Measurements from ENCODE around the gene NT5C2. TPM values are rescaled to one million over a fixed set of nuclear protein-coding genes. Genes with fewer than 3 reads are reported as not detected.
"Not testable (repeated sequence)": the region's sequence is repeated elsewhere in the genome, so short reads cannot be mapped to it uniquely, and the experiment has no call there.

Gene NT5C2
- total and polyA plus RNA-seq, 2 experiments from 2014 or later: 52.6 to 69.0 TPM

- in situ Hi-C loops (cut with MboI): no loop called here
- TF ChIP-seq EZH2 (IDR thresholded peaks at IDR 0.05; ENCODE audit: insufficient read depth, poor library complexity, severe bottlenecking) (no peak), EZH2phosphoT487 (IDR thresholded peaks at IDR 0.05; ENCODE audit: insufficient read depth, low read depth) (no peak)
- Histone ChIP-seq H3K9me2 (ENCODE audit: insufficient read depth) (no peaks in the 10 kb centered on the region), H4K20me1 (ENCODE audit: insufficient read depth) (no peaks in the 10 kb centered on the region), H3K4me2 (ENCODE audit: unreplicated experiment) (no peak overlapping the region), H3K4me3 (no peak overlapping the region), H3K79me2 (ENCODE audit: insufficient read depth) (peaks cover 77% of the 10 kb centered on the region), H3K9me3 (ENCODE audit: low read depth) (no peaks in the 10 kb centered on the region), H3K27ac (no peak overlapping the region), H3K9ac (no peak overlapping the region), H3K27me3 (replicated peaks; ENCODE audit: insufficient read depth) (no peaks in the 10 kb centered on the region), H3F3A (ENCODE audit: insufficient read depth) (peaks cover 19% of the 10 kb centered on the region), H3K4me1 (ENCODE audit: insufficient read depth) (peaks cover 17% of the 10 kb centered on the region), H2AFZ (no peak overlapping the region), H3K36me3 (ENCODE audit: low read depth) (peaks cover 43% of the 10 kb centered on the region)
- WGBS, 2 experiments (ENCODE audit: low coverage in 1 of 2, low lambda C conversion rate in 2 of 2, missing lambda C conversion rate in 2 of 2): 60 to 65% methylated on average over 1 of the region's 1 CpG
- no peak for DNase-seq
These were observed 21.8 kb downstream of the NT5C2 start for GRCh38 chr10:103171278-103171677.

GRCh38 chr10:103168438-103168837 lies 24.6 kb downstream of the NT5C2 start:
- no peak for TF ChIP-seq EZH2 (IDR thresholded peaks at IDR 0.05; ENCODE audit: insufficient read depth, poor library complexity, severe bottlenecking)
- TF ChIP-seq EZH2phosphoT487 (IDR thresholded peaks at IDR 0.05; ENCODE audit: insufficient read depth, low read depth): no peak
- Histone ChIP-seq H3K9me2 (ENCODE audit: insufficient read depth) (no peaks in the 10 kb centered on the region), H3K27ac (peak overlapping the region; percentile 49), H3F3A (ENCODE audit: insufficient read depth) (peaks cover 19% of the 10 kb centered on the region), H4K20me1 (ENCODE audit: insufficient read depth) (no peaks in the 10 kb centered on the region), H3K36me3 (ENCODE audit: low read depth) (peaks cover 41% of the 10 kb centered on the region), H3K4me1 (ENCODE audit: insufficient read depth) (peaks cover 17% of the 10 kb centered on the region), H3K4me3 (peak overlapping the region; percentile 16; the same call in 1 of the 2 replicates), H2AFZ (no peak overlapping the region), H3K27me3 (replicated peaks; ENCODE audit: insufficient read depth) (no peaks in the 10 kb centered on the region), H3K4me2 (ENCODE audit: unreplicated experiment) (peak overlapping the region; percentile 25), H3K79me2 (ENCODE audit: insufficient read depth) (peaks cover 73% of the 10 kb centered on the region), H3K9me3 (ENCODE audit: low read depth) (no peaks in the 10 kb centered on the region), H3K9ac (peak overlapping the region; percentile 21)
- in situ Hi-C loops (cut with MboI): no loop called here
- peak; percentile 74 for DNase-seq

GRCh38 chr10:103167554-103167953 lies 25.5 kb downstream of the NT5C2 start:
- in situ Hi-C loops (cut with MboI); H3K9me2 ChIP-seq (ENCODE audit: insufficient read depth); H4K20me1 ChIP-seq (ENCODE audit: insufficient read depth); H3K4me3 ChIP-seq; H3K9ac ChIP-seq; H2AFZ ChIP-seq; H3K27me3 ChIP-seq (replicated peaks; ENCODE audit: insufficient read depth); H3K9me3 ChIP-seq (ENCODE audit: low read depth); DNase-seq; H3K4me2 ChIP-seq (ENCODE audit: unreplicated experiment); H3K27ac ChIP-seq: not testable (repeated sequence)
- Histone ChIP-seq H3K79me2 (ENCODE audit: insufficient read depth) (peaks cover 74% of the 10 kb centered on the region), H3F3A (ENCODE audit: insufficient read depth) (peaks cover 19% of the 10 kb centered on the region), H3K36me3 (ENCODE audit: low read depth) (peaks cover 40% of the 10 kb centered on the region), H3K4me1 (ENCODE audit: insufficient read depth) (peaks cover 17% of the 10 kb centered on the region)
- 93 to 97% methylated on average over 5 of the region's 5 CpGs for WGBS, 2 experiments (ENCODE audit: low coverage in 1 of 2, low lambda C conversion rate in 2 of 2, missing lambda C conversion rate in 2 of 2)

- Histone ChIP-seq H3K4me1 (ENCODE audit: insufficient read depth) (peaks cover 17% of the 10 kb centered on the region), H3K4me2 (ENCODE audit: unreplicated experiment) (no peak overlapping the region), H2AFZ (no peak overlapping the region), H3K9ac (no peak overlapping the region), H3K9me3 (ENCODE audit: low read depth) (no peaks in the 10 kb centered on the region), H3K79me2 (ENCODE audit: insufficient read depth) (peaks cover 75% of the 10 kb centered on the region), H3K9me2 (ENCODE audit: insufficient read depth) (no peaks in the 10 kb centered on the region), H4K20me1 (ENCODE audit: insufficient read depth) (no peaks in the 10 kb centered on the region), H3K27ac (no peak overlapping the region), H3K4me3 (no peak overlapping the region), H3F3A (ENCODE audit: insufficient read depth) (peaks cover 19% of the 10 kb centered on the region), H3K27me3 (replicated peaks; ENCODE audit: insufficient read depth) (no peaks in the 10 kb centered on the region), H3K36me3 (ENCODE audit: low read depth) (peaks cover 36% of the 10 kb centered on the region)
- 96% methylated on average over 3 of the region's 3 CpGs for WGBS, 2 experiments (ENCODE audit: low coverage in 1 of 2, low lambda C conversion rate in 2 of 2, missing lambda C conversion rate in 2 of 2)
- TF ChIP-seq EZH2phosphoT487 (IDR thresholded peaks at IDR 0.05; ENCODE audit: insufficient read depth, low read depth) (no peak), EZH2 (IDR thresholded peaks at IDR 0.05; ENCODE audit: insufficient read depth, poor library complexity, severe bottlenecking) (no peak)
- in situ Hi-C loops (cut with MboI): no loop called here
- no peak for DNase-seq
These were observed 26.5 kb downstream of the NT5C2 start for GRCh38 chr10:103166523-103166922.

GRCh38 chr10:103163766-103164403 lies 29.2 kb downstream of the NT5C2 start:
- H2AFZ ChIP-seq; H3F3A ChIP-seq (ENCODE audit: insufficient read depth); H3K27me3 ChIP-seq (replicated peaks; ENCODE audit: insufficient read depth); H3K9me3 ChIP-seq (ENCODE audit: low read depth); H3K27ac ChIP-seq; H4K20me1 ChIP-seq (ENCODE audit: insufficient read depth); H3K4me3 ChIP-seq; H3K4me2 ChIP-seq (ENCODE audit: unreplicated experiment); H3K9ac ChIP-seq; in situ Hi-C loops (cut with MboI); DNase-seq; H3K4me1 ChIP-seq (ENCODE audit: insufficient read depth); H3K9me2 ChIP-seq (ENCODE audit: insufficient read depth): not testable (repeated sequence)
- peaks cover 32% of the 10 kb centered on the region for H3K36me3 ChIP-seq (ENCODE audit: low read depth)
- peaks cover 78% of the 10 kb centered on the region for H3K79me2 ChIP-seq (ENCODE audit: insufficient read depth)
- 91 to 98% methylated on average over 9 of the region's 9 CpGs for WGBS, 2 experiments (ENCODE audit: low coverage in 1 of 2, low lambda C conversion rate in 2 of 2, missing lambda C conversion rate in 2 of 2)

All from GM23248 (cell line).